Bronchial epithelial cell (primary cell): ENCODE data around the gene SIDT1. TPM values are rescaled to one million over a fixed set of nuclear protein-coding genes. Genes with fewer than 3 reads are reported as not detected.

Source experiments
- DNase-seq: peaks from one replicate; pipeline ENCODE4 v3.0.0-alpha.2; 2010; ENCODE audit warnings: low read depth
- FAIRE-seq: peaks from 2 replicates; lab custom pipeline; 2011; peaks lifted over from hg19 to GRCh38; lab: Jason Lieb, UNC
- H3K27me3 ChIP-seq: 2 replicates; pipeline ENCODE4 v1.5.1; 2011; ENCODE audit warnings: low read length; ENCODE audit not compliant: control insufficient read depth, insufficient read depth
- H3K36me3 ChIP-seq: 2 replicates; pipeline ENCODE4 v1.5.1; 2011; ENCODE audit warnings: low read length; ENCODE audit not compliant: control insufficient read depth, insufficient read depth
- H3K4me3 ChIP-seq: 2 replicates; pipeline ENCODE4 v1.5.1; 2011; ENCODE audit warnings: mild to moderate bottlenecking, low read depth, low read length, control low read depth
- total RNA-seq: library from RNA; depleted of rRNA; stranded (reverse); fragments of >200 nt; gene quantifications from 2 replicates; pipeline ENCODE4 v1.2.1, GENCODE V29; 2014
- TF ChIP-seq, protein P1 (sequence below): IDR thresholded peaks from 2 replicates; pipeline ENCODE4 v1.5.1; 2011; ENCODE audit warnings: mild to moderate bottlenecking, moderate library complexity, low read length, control low read depth, inconsistent platforms; ENCODE audit not compliant: insufficient read depth, severe bottlenecking

Gene SIDT1
- total RNA-seq, 1 donor from 2014 or later, result 0.53 TPM

DNA sequence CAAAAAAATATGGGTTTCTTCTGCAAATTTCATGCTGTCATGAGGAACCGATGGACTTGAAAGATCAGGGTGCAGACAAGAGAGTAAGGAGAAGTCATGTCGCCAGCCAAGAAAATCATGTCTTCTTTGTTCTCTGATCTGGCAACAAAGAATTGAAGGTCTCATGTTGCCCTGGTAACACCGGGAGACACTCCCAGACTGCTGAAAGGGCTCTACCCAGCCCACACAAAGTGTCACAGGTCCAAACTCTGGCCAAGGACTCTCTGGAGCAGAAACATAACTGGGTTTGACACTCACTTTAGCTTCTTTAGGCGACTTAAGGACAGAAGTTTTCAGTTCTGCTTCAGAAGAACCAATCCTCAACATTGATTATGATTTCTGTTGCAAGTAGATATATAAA is 42.9 kb downstream of the SIDT1 start:
- no peak for FAIRE-seq
- Histone ChIP-seq H3K27me3 (no peaks in the 10 kb centered on the region), H3K36me3 (no peaks in the 10 kb centered on the region), H3K4me3 (no peak overlapping the region)
- no peak for DNase-seq
- TF ChIP-seq, protein P1, sequence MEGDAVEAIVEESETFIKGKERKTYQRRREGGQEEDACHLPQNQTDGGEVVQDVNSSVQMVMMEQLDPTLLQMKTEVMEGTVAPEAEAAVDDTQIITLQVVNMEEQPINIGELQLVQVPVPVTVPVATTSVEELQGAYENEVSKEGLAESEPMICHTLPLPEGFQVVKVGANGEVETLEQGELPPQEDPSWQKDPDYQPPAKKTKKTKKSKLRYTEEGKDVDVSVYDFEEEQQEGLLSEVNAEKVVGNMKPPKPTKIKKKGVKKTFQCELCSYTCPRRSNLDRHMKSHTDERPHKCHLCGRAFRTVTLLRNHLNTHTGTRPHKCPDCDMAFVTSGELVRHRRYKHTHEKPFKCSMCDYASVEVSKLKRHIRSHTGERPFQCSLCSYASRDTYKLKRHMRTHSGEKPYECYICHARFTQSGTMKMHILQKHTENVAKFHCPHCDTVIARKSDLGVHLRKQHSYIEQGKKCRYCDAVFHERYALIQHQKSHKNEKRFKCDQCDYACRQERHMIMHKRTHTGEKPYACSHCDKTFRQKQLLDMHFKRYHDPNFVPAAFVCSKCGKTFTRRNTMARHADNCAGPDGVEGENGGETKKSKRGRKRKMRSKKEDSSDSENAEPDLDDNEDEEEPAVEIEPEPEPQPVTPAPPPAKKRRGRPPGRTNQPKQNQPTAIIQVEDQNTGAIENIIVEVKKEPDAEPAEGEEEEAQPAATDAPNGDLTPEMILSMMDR, result no peak

DNA sequence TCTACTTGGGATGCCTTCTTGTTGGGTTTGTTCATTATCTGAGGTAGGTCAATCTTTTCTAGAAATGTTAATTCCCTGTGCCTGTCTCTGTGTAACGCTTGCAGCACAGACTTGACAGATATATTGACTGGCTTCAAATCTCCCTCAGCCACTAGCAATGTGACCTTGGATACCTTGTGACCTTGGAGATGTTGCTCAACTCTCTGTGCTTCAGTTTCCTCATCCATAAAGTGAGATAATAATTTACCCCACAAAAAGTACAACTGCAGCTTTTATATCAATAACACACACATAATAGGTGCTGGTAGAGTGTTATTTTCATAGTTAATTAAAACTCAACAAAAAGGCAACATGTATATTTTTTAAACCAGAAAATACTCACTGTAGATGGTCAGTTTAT is 52.9 kb downstream of the SIDT1 start:
- Histone ChIP-seq H3K27me3 (no peaks in the 10 kb centered on the region), H3K4me3 (no peak overlapping the region), H3K36me3 (no peaks in the 10 kb centered on the region)
- FAIRE-seq (no peak), DNase-seq (no peak)
- TF ChIP-seq, protein P1, result no peak

DNA sequence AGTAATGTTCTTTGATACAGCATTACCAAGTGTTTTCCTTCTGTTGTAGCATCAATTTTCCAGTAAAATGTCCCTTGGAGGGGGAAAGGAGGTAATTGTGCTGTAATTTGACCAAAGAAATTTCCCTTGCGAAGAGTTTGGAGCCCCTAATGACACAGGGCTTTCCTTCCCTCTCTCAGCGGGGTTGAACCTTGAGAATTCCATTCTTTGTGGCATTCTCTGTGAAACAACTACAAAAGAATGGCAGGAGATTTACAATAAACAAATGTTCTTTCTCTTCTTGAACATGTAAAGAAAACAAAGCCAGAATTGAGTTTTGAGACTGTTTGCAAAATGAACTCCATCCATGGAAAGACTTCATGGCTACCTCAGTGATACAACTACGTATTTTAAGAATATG is 53.4 kb downstream of the SIDT1 start:
- Histone ChIP-seq H3K36me3 (no peaks in the 10 kb centered on the region), H3K27me3 (no peaks in the 10 kb centered on the region), H3K4me3 (no peak overlapping the region)
- TF ChIP-seq, protein P1, result no peak
- no peak for DNase-seq
- FAIRE-seq, result no peak

DNA sequence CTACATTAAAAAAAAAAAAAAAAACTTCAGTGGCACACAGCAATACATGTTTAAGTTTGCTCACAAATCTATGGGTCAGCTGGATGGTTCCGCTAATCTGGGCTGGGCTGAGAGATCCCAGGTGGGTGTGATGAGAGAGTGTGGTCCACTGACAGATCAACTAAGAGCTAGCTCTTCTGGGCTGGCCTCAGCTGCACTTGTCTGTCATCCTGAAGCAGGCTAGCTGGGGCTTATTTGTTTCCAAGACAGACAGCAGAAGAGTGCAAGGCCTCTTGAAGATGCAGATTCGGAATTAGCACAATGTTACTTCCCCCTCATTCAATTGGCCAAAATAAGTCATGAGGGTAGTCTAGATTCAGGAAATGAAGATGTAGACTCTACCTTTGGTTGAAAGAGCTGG is 56.5 kb downstream of the SIDT1 start:
- Histone ChIP-seq H3K27me3 (no peaks in the 10 kb centered on the region), H3K4me3 (no peak overlapping the region), H3K36me3 (no peaks in the 10 kb centered on the region)
- TF ChIP-seq, protein P1, result no peak
- DNase-seq (no peak), FAIRE-seq (no peak)

DNA sequence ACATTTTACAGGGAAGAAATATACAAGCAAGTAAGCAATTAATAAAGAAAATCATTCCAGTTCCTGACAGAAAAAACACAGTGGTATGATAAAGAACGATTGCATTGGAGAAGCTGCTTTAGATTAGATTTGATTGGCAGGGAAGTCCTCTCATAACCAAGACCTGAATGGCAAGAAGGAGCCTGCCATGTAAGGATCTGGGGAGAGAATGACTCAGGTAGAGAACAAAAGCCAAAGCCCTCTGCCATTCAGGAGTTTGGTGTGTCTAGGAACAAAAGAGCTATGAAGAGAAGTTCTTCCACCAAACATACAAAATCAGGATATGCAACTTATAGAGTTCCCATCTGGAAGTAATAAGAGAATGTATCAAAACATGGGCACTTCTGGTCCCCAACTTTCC is 57.6 kb downstream of the SIDT1 start:
- DNase-seq, result peak; percentile 59
- Histone ChIP-seq H3K27me3 (no peaks in the 10 kb centered on the region), H3K36me3 (no peaks in the 10 kb centered on the region), H3K4me3 (no peak overlapping the region)
- TF ChIP-seq, protein P1, result no peak
- FAIRE-seq, result no peak

DNA sequence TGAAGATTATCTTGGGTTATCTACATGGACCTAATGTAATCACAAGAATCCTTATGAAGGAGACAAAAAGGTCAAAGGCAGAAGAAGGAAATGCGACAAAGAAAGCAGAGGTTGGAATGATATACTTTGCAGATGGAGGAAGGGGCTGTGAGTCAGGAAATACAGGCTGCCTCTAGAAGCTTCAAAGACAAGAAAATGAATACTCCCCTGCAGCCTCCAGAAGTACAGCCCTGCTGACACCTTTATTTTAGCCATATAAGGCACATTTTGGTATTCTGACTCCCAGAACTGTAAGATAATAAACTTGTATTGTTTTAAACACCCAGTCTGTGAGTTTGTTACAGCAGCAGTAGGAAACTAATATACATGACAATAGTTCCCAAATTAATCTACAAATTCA is 58.6 kb downstream of the SIDT1 start:
- DNase-seq, result no peak
- Histone ChIP-seq H3K36me3 (no peaks in the 10 kb centered on the region), H3K27me3 (no peaks in the 10 kb centered on the region), H3K4me3 (no peak overlapping the region)
- FAIRE-seq, result no peak
- TF ChIP-seq, protein P1, result no peak
